HG02588 (cell line): ENCODE results near the gene INO80.

ENCODE experiments used
- ATAC-seq: cut with Tn5 transposase; IDR thresholded peaks from one replicate; pipeline ENCODE4 v1.9.1; 2021; ENCODE audit warnings: mild to moderate bottlenecking, moderate library complexity; ENCODE audit not compliant: unreplicated experiment

Gene INO80

DNA sequence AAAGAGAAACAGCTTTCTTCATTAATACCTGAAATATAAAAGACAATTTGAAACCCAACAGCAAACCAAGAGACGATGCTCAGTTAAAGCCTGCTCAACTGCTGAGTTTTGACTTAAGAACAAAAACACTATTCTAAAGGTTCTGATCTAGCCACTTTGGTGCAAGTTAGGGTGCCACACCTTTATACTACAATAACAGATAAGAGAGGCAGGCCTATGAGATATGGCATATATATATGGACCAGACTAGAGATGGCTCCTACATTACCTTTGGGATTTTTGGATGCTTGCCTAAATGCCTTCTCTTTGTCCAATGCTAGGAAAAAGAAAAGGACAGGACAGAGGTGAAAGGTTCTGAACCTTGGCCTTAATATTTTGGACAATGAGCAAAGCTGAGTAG is 68.6 kb downstream of the INO80 start:
- ATAC-seq, result no peak

DNA sequence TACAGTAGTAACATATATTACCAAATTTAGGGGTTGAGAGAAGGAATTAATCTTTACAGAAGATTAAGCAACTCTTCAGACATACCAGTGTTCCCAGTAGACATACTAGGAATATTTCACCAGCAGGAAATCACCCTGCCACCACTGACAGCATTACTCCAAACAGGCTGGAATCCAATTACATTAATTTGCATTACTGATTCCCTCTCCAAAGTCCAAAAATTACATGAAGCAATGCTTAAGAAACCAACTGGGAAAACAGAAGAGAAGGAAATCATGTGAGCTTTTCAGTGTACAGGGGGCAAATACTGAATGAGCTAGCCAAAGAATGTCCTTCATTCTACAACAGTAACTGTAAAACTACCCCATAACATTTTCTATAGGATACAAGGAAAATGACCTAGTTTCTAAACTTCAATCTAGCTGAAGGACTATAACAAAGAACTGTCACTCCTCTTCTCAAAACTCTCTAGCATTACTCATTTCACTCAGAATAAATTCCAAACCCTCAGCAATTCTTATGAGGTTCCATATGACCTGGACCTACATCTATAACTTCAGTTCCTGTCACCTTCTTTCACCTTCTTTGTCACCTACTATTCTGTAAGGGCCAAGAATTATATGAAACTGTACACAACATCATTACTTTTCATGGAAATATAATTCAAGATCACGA is 72.7 kb downstream of the INO80 start:
- no peak for ATAC-seq

DNA sequence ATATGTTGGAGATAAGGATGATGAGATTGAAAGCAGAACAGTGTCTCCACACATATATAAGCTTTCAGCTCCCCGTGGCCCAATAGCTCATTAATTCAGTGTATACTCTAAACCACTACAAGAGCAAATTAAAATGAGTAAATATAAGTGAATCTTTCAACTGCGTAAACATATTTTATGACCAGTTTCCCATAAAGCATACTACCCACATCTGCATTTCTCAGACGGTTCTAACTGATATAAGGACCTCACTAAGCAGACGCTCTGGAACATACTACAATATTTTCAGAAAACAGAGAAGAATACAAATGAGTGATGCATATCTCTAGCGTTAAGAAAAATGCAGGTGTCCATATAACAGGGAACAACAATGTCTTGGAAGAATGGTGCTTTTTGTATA is 73.2 kb downstream of the INO80 start:
- ATAC-seq, result no peak

DNA sequence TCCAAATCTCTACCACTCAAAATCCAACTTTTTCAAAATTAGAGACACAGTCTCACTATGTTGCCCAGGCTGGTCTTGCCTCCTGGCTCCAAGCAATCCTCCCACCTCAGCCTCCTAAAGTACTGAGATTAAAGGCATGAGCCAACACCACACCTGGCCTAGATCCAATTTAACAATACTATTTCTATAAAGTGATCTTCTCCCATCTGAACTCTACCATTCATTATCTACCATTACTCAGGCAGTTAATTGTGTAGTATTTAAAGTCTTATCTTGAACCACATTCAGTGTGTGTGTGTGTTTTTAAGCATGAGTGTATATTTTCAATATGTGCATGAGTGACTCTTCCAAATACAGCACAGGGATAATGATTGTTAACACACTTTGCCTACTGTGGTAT is 77.0 kb downstream of the INO80 start:
- no peak for ATAC-seq

DNA sequence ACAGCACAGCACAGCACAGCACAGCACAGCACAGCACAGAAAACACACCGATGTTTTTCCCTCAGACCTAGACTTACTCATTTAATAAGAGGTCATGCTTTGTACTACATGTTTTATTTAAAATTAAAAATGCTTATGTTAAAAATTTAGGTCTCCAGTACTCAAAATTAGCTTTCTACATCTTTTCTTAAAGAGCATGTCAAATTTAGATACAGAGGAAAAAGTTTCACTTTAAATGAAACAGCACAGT is 84.1 kb downstream of the INO80 start:
- ATAC-seq, result no peak

DNA sequence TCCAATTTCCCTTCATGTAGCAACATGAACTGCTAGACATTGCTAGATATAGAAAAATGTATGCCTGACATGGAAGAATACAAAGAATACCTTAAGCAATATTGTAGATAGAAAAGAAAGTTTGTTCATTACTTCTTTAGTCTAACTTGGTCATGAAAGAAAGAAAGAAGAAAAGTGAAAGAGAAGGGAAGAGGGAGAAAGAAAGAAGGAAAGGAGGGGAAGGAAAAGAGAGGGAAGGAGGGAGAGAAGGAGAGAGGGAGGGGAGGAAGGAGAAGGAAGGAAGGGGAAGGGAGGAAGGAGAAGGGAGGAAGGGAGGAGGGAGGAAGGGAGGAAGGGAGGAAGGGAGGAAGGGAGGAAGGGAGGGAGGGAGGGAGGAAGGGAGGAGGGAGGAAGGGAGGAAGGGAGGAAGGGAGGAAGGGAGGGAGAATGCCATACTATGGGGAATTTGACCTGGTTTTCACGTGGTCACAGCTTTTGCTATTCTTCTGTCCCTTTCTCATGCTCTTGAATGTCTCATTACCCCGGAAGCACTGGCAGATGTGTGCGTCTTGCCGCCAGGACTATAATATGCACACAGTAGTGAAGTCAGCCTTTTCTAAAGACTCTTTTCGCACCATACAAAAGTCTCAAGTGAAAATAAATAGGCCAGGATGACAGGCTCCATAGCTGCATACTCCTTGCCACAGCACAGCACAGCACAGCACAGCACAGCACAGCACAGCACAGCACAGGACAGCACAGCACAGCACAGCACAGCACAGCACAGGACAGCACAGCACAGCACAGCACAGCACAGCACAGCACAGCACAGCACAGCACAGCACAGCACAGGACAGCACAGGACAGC is 84.6 kb downstream of the INO80 start:
- no peak for ATAC-seq

DNA sequence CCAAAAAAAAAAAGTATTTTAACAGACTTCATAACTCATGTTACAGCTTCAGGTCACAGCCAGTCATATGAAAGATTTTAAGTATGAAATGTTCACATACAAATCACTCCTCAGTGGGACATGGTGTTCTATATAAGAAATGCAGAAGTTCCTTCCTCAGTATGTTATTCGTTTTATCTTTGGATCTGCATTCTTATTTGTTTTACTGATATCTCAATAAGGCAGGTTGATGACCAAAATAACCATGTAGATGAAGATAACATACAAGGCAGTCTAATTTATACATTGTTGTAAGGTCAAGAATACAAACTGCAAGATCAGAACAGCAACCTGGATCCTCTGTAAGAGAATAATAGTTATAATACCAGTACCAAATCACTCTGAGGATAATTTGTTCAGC is 87.2 kb downstream of the INO80 start:
- no peak for ATAC-seq

DNA sequence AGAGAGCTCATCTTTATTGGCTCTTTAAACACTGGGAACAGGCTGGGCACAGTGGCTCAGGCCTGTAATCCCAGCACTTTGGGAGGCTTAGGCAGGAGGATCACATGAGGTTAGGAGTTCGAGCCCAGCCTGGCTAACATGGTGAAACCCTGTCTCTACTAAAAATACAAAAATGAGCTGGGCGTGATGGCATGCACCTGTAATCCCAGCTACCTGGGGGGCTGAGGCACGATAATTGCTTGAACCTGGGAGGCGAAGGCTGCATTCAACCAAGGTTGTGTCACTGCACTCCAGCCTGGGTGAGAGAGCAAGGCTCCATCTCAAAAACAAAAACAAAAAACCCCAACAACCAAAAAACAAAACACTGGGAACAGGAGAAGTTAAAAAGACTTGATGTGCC is 90.7 kb downstream of the INO80 start:
- ATAC-seq, result no peak

DNA sequence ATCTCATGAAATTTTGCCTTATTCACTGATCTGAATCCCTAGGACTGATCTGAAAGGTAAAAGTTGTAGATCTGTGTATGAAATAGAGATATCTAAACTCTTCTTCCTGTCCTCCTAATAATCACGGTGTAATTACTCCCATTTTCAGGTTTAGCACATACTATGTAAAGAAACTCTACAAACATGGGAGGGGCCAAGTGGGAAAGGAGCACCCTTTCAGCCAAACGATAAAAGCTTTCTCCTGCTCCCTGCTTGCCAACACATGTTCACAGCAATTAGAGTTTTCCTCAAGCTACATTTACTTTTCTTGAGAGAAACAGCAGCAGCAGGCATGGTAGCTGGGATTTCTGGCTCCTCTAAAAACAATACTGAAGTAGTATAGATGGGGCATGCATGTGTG is 91.2 kb downstream of the INO80 start:
- no peak for ATAC-seq

DNA sequence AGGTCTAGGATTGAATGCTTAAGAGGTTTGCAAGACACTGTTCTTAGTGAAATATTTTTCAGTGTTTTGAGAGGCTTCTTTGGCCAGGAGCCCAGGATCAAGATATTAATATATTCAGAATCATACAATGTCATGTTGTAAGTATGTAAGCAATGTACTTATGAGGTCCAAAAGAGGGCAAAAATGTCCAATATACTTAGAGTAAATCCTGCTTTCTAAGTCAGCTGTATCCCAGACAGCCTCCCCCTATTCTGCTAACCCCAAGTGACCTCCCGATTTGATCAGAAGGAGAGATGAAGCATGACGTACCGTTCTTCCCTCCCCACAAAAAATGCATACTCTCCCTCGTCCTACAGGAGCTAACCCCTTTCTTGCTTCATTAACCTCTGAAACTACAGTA is 91.9 kb downstream of the INO80 start:
- ATAC-seq, result no peak

DNA sequence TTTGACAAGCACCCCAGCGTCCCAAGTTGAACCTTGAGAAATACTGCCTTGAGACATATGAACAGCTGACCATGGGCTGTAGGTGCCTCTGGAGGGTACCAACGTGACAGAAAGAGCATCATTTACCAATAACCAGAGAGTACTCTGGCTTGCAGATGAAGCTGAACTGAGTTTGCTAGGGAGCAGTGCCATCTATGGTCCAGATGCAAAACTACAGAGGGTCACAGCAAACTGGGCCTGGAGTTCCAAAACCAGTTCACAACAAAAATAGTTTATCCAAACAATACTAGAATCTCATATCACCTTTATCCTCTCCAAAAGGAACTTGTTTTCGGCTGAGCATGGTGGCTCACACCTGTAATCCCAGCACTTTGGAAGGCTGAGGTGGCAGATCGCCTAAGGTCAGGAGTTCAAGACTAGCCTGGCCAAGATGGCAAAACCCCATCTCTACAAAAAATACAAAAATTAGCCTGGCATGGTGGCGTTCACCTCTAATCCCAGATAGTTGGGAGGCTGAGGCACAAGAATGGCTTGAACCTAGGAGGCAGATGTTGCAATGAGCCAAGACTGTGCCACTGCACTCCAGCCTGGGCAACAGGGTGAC is 93.5 kb downstream of the INO80 start:
- ATAC-seq, result no peak

DNA sequence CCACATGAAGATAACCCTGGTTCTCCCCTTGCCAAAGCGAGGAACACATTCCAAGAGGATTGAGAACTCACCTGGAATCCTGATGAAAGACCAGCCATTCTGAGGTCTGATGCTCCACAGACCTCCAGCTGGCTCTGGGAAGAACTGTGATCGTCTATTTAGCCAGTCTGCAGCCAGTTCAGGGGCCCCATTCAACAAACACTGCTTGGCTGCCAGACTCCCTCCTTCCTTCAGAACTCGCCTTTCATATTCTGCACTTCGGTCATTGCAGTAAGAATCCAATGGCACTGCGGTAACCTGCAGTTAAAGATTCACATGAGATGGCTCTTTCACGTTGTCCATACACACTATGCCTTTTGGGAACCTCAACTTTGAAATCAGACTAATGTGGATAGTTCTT is 95.3 kb downstream of the INO80 start:
- ATAC-seq, result no peak

DNA sequence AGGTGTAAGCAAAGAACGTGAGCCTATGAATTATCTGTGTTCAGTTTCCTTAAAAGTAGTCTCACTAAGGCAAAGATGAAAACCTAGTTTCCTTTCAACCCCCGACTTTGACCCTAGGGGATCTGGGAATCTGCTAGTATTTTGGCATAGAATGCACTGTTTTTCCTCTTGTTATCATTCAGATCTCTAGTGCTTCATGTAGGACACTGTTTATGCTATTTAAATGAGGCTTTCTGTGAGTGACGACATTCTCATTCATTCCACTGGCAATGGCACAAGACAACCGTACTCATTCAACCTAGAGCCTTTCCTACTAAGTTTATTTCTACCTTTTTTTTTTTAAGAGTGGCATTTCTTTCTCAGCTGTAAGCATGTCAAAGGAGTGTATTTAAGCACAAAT is 95.8 kb downstream of the INO80 start:
- no peak for ATAC-seq

DNA sequence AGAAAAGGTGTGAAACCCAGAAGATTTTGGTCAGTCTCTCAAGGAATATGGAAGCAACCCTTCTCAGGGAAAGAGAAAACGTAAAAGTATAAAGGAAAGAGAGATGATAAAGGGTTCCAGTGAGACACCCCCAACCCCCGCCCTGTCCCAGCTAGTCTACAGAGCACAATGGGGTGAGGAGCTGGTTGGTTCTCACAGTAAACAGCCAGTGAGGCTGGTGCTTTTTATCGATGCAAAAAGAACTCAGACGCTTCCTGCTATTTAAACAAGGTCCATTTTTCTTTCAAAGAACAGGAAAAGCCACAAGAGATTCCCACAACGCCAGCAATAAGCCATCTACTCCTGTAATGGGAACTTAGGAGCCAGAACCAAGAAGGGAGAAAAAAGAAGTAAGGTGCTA is 96.9 kb downstream of the INO80 start:
- no peak for ATAC-seq

DNA sequence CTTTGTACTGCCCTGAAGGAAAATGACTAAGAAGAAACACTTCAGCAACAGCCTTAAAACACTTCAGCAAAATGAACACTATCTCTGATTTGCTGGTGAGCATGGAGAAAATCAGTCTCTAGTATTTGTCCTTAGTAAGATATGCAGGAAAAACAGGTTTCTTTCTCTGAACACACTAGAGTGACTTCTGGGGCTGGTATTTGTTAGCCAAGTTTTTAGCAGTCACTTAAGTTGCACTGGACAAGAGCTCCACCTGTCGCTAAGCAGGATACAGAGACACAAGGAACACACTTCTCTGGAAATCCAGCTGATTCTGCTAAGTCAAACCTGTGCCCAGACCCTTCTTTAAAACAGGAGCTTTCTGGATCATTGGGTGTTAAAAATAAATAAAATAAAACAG is 97.5 kb downstream of the INO80 start:
- no peak for ATAC-seq

DNA sequence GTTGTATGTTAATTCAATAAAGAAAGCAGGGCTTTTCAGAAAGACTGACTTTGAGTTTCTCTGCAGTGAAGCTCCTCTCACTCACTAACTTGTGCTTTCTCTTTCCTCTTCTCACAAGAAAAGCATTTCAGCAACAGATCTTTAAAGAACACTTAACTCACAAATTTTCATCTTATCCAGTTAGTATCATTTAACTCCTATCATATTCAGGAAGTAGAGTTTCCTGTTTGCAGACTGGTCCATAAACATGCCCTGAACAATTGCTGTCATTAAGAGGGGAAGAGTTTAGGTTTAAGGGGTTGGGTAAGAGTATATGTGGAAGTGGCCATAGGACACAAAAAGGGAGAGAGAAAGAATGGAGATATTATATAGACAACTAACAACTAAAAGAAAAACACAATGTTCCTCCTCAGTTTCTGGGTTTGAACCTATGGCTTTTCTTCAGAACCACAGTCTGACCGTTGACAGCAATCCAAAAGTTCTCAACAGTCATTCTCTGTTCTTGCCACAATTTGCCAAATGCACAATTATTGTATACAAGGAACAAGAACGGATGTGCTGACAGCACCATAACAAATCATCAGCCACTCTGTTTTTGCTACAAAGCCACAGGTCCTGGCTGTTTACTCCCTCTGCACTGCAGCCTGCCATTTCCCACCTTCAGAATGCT is 98.9 kb downstream of the INO80 start:
- no peak for ATAC-seq

DNA sequence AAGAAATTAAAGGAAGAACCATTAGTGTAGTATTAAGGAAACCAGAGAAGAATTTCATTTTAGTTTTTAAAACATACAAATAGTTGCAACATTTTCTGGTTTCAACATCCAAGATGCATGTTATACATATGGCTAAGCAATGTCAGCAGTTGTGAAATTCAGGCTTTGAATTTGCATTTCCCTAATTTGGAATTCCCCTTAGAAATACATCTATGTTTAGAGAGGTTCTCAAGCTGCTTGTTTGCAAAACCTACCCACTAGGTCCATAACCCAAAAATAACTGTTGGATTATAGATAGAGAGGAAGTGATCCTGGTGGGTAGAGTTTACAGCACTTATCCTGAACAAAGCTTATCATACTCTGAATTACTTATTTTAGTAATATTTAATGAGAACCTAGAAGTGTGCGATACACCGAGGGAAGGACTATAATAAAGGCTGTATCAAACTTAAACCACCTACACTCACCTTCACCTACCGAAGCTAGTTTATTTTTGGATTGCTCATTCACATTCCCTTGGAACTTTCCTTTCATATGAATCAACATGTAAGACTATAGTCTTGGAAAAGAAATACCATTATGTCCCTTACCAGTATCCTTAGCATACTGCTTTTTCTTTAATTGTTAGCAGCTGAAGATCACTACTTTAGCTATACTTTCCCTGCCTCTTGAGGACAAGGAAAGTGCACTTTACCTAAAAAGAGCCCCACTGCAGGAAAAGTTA is 102.2 kb downstream of the INO80 start:
- ATAC-seq, result no peak

DNA sequence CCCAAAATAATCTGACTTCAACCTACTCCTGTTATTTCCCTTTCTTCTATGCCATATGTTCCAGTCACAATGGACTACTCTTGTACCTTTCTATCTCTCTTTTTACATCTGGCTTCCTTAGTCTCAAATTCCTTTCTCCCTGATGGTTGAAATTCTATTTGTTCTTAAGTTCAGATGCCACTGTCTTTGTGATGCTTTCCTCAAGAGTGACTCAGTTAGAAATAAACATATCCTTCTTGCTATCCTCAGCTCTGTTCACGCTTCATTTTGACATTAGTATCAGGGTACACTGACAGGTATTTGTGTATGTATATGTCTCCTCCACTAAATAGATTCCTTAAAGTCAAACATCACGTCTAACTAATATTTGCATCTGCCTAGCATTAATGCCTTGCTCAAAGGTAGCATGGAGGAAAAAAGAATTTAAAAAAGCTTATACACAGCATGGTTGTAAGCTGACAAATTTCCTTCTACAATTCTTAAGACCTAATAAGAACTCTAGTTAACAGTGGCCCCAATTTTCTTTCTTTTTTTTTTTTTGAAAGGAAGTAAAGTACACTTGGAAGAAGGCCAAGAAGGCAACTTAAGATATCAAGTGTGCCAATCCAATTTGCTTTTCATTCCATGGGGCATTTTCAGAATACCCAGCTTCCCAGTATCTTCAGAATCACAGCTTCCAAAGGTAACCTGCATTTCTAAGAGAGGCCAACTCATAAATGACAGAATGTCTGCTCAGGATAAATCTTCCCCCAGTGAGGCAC is 104.8 kb downstream of the INO80 start:
- no peak for ATAC-seq

DNA sequence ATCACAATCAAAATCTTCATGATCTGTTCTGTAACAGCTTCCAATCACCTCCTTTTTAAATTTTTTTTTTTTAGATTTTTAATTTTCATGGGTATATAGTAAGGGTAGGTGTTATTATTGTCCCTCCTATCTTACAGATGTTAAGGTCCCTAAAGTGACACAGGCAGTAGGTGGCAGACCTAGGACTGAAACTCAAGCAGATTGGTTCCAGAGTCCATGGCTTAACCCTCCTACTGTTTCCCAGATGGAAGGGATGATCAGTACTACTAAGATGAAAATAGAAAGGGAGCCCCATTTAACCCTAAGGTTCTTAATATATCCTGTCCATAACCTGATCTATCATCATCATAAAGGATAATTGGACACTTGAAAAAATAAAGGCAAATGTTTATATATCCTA is 105.7 kb downstream of the INO80 start:
- ATAC-seq, result no peak

DNA sequence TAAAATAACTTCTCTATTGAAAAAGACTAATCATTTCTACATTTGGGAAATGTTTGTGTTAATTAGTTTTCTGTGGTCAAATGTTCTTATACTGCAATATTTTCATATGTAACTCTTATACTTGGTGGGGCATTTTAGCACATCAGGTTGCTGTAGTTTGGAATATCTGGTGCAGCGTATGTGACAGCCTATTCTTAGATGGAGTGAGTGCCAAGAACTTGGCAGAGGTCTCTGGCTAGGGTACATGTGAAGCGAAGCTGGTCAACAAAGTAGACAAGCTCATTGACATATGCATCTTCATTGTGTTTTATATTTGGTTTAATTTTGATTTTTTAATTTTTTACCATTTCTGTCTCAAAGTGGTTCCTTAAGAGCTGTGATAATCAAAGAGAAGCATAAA is 109.6 kb downstream of the INO80 start:
- ATAC-seq, result no peak

DNA sequence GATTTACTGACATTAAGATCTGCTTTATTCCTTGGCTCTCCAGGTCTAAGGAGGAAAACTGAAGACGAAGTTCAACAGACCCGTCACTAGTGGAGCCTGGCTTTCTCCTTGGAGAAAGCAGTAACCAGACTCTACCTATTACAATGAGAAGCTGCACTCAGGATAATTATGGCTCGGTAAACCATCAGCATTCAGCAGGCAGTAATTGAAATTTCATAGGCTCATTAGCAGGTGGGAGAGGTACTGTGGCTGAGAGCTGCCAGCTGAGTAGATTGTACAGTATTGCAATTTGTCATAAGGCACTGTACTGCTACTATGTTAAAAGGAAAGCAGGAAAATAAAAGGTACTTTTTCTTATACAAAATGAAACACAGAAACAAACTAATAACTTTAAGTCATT is 111.6 kb downstream of the INO80 start:
- no peak for ATAC-seq
